Activated B cell treated with CpG ODN at 0.5 μM for 24 hours (primary cell): ENCODE data around the gene ABCA13. TPM values are rescaled to one million over a fixed set of nuclear protein-coding genes. Genes with fewer than 3 reads are reported as not detected.

ENCODE experiments used
- ATAC-seq: fragments of 200-7000 bp; cut with Tn5 transposase; one replicate; pipeline ENCODE4 v1.10.0; 2021; ENCODE audit warnings: low read depth, mild to moderate bottlenecking, moderate library complexity
- CTCF ChIA-PET: fragments of 350-600 bp; sonication (Branson Sonifier 250); formaldehyde crosslinking; loops from one replicate; lab custom pipeline; 2021; ENCODE audit warnings: antibody characterized with exemption; lab: Charles Lee
- POLR2A ChIA-PET: fragments of 350-600 bp; sonication (Branson Sonifier 250); formaldehyde crosslinking; loops from one replicate; lab custom pipeline; 2021; ENCODE audit warnings: antibody characterized with exemption; lab: Charles Lee
- DNase-seq: peaks from one replicate; pipeline ENCODE4 v3.0.0; 2022
- H3K27ac Mint-ChIP-seq: one replicate; pipeline ENCODE4 v1.8.0; 2020; ENCODE audit warnings: mixed read lengths
- H3K27me3 Mint-ChIP-seq: one replicate; pipeline ENCODE4 v1.8.0; 2021; ENCODE audit warnings: mixed read lengths
- H3K36me3 Mint-ChIP-seq: one replicate; pipeline ENCODE4 v1.8.0; 2021; ENCODE audit warnings: low read depth, mixed read lengths
- H3K4me1 Mint-ChIP-seq: one replicate; pipeline ENCODE4 v1.8.0; 2021; ENCODE audit warnings: mixed read lengths
- H3K4me3 Mint-ChIP-seq: one replicate; pipeline ENCODE4 v1.8.0; 2020; ENCODE audit warnings: mild to moderate bottlenecking, mixed read lengths
- H3K9me3 Mint-ChIP-seq: one replicate; pipeline ENCODE4 v1.8.0; 2020; ENCODE audit warnings: mixed read lengths
- intact Hi-C: fragments of 100-400 bp; cut with micrococcal nuclease; formaldehyde crosslinking; loops from one replicate; pipeline ENCODE4 v1.15.1; 2024
- total RNA-seq: library from RNA; stranded (reverse); gene quantifications from 2 replicates; pipeline ENCODE4 v1.2.3, GENCODE V29; 2022
- TF ChIP-seq, protein P1 (sequence below): fragments of 200-600 bp; IDR thresholded peaks from one replicate; pipeline ENCODE4 v1.8.0; 2022; ENCODE audit warnings: antibody characterized with exemption, mild to moderate bottlenecking

The ABCA13 gene
- total RNA-seq, 1 donor from 2014 or later = not detected

DNA sequence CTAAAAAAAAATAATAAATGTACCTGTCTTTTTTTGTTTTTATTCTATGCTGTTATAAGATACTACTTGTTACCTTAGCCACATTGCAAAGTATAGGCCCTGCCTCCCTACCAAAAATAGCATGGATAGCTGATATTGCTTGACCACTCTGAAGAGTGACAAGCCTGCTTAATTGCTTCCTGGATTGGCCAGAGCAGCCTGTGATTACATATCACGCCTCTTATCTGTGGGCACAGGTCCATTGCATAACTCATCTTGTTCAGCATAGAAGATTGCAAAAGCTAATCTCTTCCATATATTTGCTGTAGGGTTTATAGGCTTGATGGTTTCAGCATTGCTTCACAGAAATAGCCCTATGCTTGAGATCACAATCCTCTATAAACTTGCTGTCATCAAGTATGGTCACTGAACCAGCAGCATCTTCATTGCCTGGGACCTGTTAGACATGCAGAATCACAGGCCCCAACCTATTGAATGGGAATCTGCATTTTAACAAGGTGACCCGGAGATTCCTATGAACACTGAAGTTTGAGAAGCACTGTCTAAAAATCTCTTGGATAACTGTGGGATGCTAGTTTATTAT, 472.3 kb downstream of the ABCA13 start:
- DNase-seq (no peak), ATAC-seq (no peak)
- intact Hi-C loops = no loop called here
- ChIA-PET CTCF (no interaction called here), POLR2A (no interaction called here)
- Mint-ChIP-seq H3K27me3 (no peaks in the 10 kb centered on the region), H3K9me3 (no peaks in the 10 kb centered on the region), H3K36me3 (no peaks in the 10 kb centered on the region), H3K4me1 (no peaks in the 10 kb centered on the region), H3K4me3 (no peak overlapping the region), H3K27ac (no peak overlapping the region)
- TF ChIP-seq, protein P1, sequence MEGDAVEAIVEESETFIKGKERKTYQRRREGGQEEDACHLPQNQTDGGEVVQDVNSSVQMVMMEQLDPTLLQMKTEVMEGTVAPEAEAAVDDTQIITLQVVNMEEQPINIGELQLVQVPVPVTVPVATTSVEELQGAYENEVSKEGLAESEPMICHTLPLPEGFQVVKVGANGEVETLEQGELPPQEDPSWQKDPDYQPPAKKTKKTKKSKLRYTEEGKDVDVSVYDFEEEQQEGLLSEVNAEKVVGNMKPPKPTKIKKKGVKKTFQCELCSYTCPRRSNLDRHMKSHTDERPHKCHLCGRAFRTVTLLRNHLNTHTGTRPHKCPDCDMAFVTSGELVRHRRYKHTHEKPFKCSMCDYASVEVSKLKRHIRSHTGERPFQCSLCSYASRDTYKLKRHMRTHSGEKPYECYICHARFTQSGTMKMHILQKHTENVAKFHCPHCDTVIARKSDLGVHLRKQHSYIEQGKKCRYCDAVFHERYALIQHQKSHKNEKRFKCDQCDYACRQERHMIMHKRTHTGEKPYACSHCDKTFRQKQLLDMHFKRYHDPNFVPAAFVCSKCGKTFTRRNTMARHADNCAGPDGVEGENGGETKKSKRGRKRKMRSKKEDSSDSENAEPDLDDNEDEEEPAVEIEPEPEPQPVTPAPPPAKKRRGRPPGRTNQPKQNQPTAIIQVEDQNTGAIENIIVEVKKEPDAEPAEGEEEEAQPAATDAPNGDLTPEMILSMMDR = no peak

DNA sequence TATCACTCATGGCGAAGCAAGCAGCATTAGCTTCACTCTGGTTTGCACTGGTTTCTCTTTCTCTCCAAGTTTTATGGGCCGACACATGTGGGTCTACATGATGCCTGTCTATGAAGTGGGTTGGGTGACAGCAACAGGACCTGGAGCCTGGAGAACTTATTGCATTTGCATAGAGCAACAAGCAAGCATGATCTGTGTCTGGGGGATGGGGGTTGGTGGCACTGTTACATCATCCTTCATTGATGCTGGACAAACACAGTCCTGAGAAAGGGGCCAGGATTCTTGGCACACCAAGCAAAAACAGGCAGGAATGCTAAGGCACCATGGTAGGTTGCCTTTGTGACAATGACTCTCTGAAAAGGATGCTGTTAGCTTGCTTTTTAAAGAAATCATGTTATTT, 486.9 kb downstream of the ABCA13 start:
- H3K27me3 Mint-ChIP-seq = no peaks in the 10 kb centered on the region
- H3K4me3 Mint-ChIP-seq = no peak overlapping the region
- no peak for DNase-seq
- ATAC-seq = no peak
- H3K4me1 Mint-ChIP-seq = no peaks in the 10 kb centered on the region
- POLR2A ChIA-PET = no interaction called here
- TF ChIP-seq, protein P1 = no peak
- intact Hi-C loops = no loop called here
- H3K36me3 Mint-ChIP-seq = no peaks in the 10 kb centered on the region
- H3K9me3 Mint-ChIP-seq = peaks cover 2% of the 10 kb centered on the region
- CTCF ChIA-PET = no interaction called here
- no peak overlapping the region for H3K27ac Mint-ChIP-seq

DNA sequence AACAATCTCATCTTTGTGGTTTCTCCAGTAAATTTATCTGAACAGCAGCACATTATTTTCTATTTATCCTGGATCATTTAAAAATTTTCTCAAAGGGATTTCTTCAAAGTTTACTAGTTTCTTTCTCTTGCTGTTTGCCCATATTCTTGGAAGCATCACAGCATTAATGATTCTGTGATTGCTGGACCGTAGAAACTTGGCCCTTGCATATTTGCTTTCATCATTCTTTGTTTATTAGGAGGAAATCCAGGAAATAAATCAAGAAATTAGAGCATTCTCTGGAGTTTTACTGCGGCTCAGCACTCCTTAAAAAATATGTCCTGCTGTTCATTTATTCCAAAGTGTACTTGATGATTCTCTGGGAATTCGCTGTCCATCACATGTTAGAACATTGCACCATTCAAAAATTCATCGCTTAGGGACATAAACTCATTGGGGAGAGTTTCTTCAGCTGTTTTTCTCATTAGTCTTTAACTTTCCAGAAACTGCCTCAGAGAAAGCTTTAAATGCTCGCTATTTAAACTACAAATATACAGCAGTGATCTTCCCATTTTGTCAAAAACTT, 489.1 kb downstream of the ABCA13 start:
- DNase-seq (no peak), ATAC-seq (no peak)
- Mint-ChIP-seq H3K27me3 (no peaks in the 10 kb centered on the region), H3K27ac (no peak overlapping the region), H3K36me3 (no peaks in the 10 kb centered on the region), H3K9me3 (peaks cover 2% of the 10 kb centered on the region), H3K4me3 (no peak overlapping the region), H3K4me1 (no peaks in the 10 kb centered on the region)
- TF ChIP-seq, protein P1 = no peak
- POLR2A ChIA-PET = no interaction called here
- intact Hi-C loops = no loop called here
- CTCF ChIA-PET = no interaction called here

DNA sequence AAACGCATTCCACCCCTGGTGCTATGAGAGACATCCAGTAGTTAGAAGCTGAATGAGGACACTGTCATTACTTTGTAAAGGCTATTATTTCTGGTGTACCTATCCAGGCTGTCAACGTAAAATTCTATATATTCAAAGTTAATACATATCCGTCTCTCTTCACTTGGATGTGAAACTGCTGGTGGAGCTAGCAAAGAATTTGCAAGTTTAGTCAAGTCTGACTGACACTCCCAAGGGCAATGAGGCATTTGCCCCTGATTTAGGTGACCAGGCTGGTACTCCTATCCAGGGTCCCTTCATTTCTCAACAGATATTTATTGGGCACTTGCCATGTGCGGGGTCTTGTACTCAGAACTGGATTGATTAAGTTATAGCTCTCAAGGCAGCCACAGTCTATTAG, 493.0 kb downstream of the ABCA13 start:
- no peaks in the 10 kb centered on the region for H3K4me1 Mint-ChIP-seq
- ATAC-seq = no peak
- no peak for DNase-seq
- no peaks in the 10 kb centered on the region for H3K9me3 Mint-ChIP-seq
- TF ChIP-seq, protein P1 = no peak
- H3K27ac Mint-ChIP-seq = no peak overlapping the region
- ChIA-PET POLR2A (no interaction called here), CTCF (no interaction called here)
- intact Hi-C loops = no loop called here
- no peak overlapping the region for H3K4me3 Mint-ChIP-seq
- H3K27me3 Mint-ChIP-seq = no peaks in the 10 kb centered on the region
- no peaks in the 10 kb centered on the region for H3K36me3 Mint-ChIP-seq

DNA sequence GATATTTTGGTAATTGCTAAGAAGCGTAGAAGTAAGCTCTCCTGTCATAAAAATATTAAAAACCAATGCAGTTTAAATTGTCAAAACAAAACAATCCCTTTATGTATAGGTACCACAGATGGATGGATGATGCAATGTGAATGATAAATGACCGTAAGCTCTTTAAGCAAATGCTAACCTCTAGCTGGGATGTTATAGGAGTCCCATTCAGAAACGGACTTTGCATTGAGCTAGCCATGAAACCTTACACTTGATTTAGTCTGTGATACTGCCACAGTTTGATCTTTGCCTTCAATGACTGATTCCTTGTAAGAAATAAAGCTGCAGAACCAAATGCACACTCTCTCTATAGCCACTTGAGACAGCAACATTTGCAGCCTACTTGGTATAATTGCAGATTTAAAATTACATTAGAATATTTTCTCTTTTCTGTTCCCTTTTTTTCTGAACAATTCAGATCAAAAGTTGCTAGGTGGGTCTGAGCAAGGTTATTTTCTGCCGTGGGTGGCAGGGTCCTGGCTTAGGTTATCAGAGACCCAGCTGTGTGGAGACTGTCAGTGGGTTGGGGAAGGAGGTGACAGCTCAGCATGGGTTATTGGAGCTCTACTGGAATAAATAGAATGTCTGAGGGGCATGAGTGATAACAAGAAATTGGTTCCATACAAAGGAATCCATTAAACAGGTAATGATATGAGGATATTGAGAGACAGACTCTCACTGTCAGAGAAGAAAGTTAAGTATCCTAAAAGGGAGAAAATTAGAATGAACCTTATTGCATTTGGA, 494.3 kb downstream of the ABCA13 start:
- no peak for DNase-seq
- ATAC-seq = no peak
- ChIA-PET CTCF (no interaction called here), POLR2A (no interaction called here)
- H3K36me3 Mint-ChIP-seq = no peaks in the 10 kb centered on the region
- intact Hi-C loops = no loop called here
- H3K4me1 Mint-ChIP-seq = no peaks in the 10 kb centered on the region
- no peak overlapping the region for H3K4me3 Mint-ChIP-seq
- H3K9me3 Mint-ChIP-seq = no peaks in the 10 kb centered on the region
- H3K27ac Mint-ChIP-seq = no peak overlapping the region
- H3K27me3 Mint-ChIP-seq = no peaks in the 10 kb centered on the region
- TF ChIP-seq, protein P1 = no peak
